Panc1 (cell line): Measurements from ENCODE around the gene CEP192. TPM values are rescaled to one million over a fixed set of nuclear protein-coding genes. Genes with fewer than 3 reads are reported as not detected.

ENCODE experiments used
- ATAC-seq: fragments of 200-7000 bp; cut with Tn5 transposase; 2 replicates; pipeline ENCODE4 v1.9.1; 2020; ENCODE audit warnings: mild to moderate bottlenecking, moderate library complexity
- BruUV-seq: library from RNA; stranded (reverse); fragments of 400-500 nt; replicated peaks from 2 replicates; lab custom pipeline; 2021; lab: Mats Ljungman, UMichigan
- CTCF ChIA-PET: fragments of 300-600 bp; sonication (Branson Sonifier 250); formaldehyde crosslinking; loops from one replicate; lab custom pipeline; 2022; ENCODE audit warnings: antibody characterized with exemption; lab: Charles Lee
- POLR2A ChIA-PET: fragments of 300-600 bp; sonication (Branson Sonifier 250); formaldehyde crosslinking; loops from one replicate; lab custom pipeline; 2022; ENCODE audit warnings: antibody characterized with exemption; lab: Charles Lee
- DNase-seq: peaks from one replicate; pipeline ENCODE4 v3.0.0-alpha.2; 2010; ENCODE audit warnings: low read depth, low spot score
- H3K27ac ChIP-seq: 2 replicates; pipeline ENCODE4 v1.5.1; 2011; ENCODE audit warnings: mild to moderate bottlenecking, low read length, inconsistent platforms
- H3K27me3 ChIP-seq: fragments of 200-500 bp; sonication (Bioruptor generic); 2 replicates; pipeline ENCODE4 v1.6.0; 2014; ENCODE audit warnings: low read length, inconsistent platforms; ENCODE audit not compliant: control insufficient read depth, insufficient read depth
- H3K36me3 ChIP-seq: fragments of 200-500 bp; sonication (Bioruptor generic); 2 replicates; pipeline ENCODE4 v1.5.1; 2014; ENCODE audit warnings: inconsistent platforms, mild to moderate bottlenecking, low read length, moderate library complexity; ENCODE audit not compliant: control insufficient read depth, insufficient read depth
- H3K4me1 ChIP-seq: 2 replicates; pipeline ENCODE4 v1.5.1; 2011; ENCODE audit warnings: inconsistent platforms, mild to moderate bottlenecking, low read length, moderate library complexity; ENCODE audit not compliant: control insufficient read depth, insufficient read depth
- H3K4me3 ChIP-seq, 2 experiments: 2 replicates each; pipeline ENCODE4 v1.5.1; 2011 to 2012; ENCODE audit warnings: low read depth in 2 of 2, low read length in 2 of 2, mild to moderate bottlenecking in 2 of 2, inconsistent platforms in 1 of 2, moderate library complexity in 1 of 2
- H3K9me3 ChIP-seq: fragments of 200-500 bp; sonication (Bioruptor generic); 2 replicates; pipeline ENCODE4 v1.5.1; 2014; ENCODE audit warnings: low read depth, mild to moderate bottlenecking, inconsistent platforms, low read length, moderate library complexity; ENCODE audit not compliant: control insufficient read depth, insufficient read depth
- CTCF ChIP-seq: fragments of 450-650 bp; IDR thresholded peaks from 2 replicates; pipeline ENCODE4 v1.5.1; 2017; ENCODE audit warnings: mild to moderate bottlenecking
- POLR2AphosphoS5 ChIP-seq: IDR thresholded peaks from 2 replicates; pipeline ENCODE4 v1.6.1; 2012; ENCODE audit warnings: mild to moderate bottlenecking, low read depth, low read length, moderate library complexity
- REST ChIP-seq, 2 experiments: IDR thresholded peaks; 2 replicates each; pipeline ENCODE4 v1.6.1; 2011 to 2012; ENCODE audit warnings: low read depth in 2 of 2, control low read depth in 1 of 2, low read length in 1 of 2, mild to moderate bottlenecking in 1 of 2, moderate library complexity in 1 of 2; ENCODE audit not compliant: insufficient read depth in 1 of 2
- SIN3A ChIP-seq: IDR thresholded peaks from 2 replicates; pipeline ENCODE4 v1.6.1; 2012; ENCODE audit warnings: low read depth, mild to moderate bottlenecking, low read length, moderate library complexity, borderline replicate concordance; ENCODE audit not compliant: insufficient read depth
- TCF7L2 ChIP-seq: IDR thresholded peaks from 2 replicates; pipeline ENCODE4 v1.6.1; 2011; ENCODE audit warnings: mild to moderate bottlenecking, low read depth, low read length, inconsistent platforms
- in situ Hi-C: cut with HindIII; loops from 2 replicates; pipeline ENCODE4 v1.10.0; 2016; ENCODE audit warnings: low sequenced_read_pairs, low pct_unique_long_range_greater_than_20kb
- intact Hi-C: fragments of 100-400 bp; cut with micrococcal nuclease; formaldehyde crosslinking; loops from one replicate; pipeline ENCODE4 v1.10.0; 2022; ENCODE audit not compliant: unreplicated experiment
- total RNA-seq: library from RNA; stranded (reverse); gene quantifications from one replicate; pipeline ENCODE4 v1.2.1, GENCODE V29; 2021; ENCODE audit not compliant: unreplicated experiment

The CEP192 gene
- total RNA-seq, 1 experiment from 2014 or later = 27.2 TPM

GRCh38 chr18:12946549-12947284, 44.4 kb upstream of the CEP192 start:
- POLR2A ChIA-PET = no interaction called here
- TF ChIP-seq SIN3A (no peak), POLR2AphosphoS5 (no peak), CTCF (no peak), REST (IDR thresholded peaks at IDR 0.05; ENCODE audit: insufficient read depth in 1 of 2, low read depth in 2 of 2, low read length in 1 of 2) (no peak), TCF7L2 (no peak)
- BruUV-seq = no TSS peak
- ATAC-seq (no peak), DNase-seq (no peak)
- Histone ChIP-seq H3K27me3 (no peaks in the 10 kb centered on the region), H3K36me3 (no peaks in the 10 kb centered on the region; the same call in 1 of the 2 replicates), H3K4me1 (peaks cover 27% of the 10 kb centered on the region), H3K9me3 (no peaks in the 10 kb centered on the region), H3K4me3 (peak overlapping the region; percentile 74 to 87), H3K27ac (peak overlapping the region; percentile 93)
- in situ Hi-C loops = no loop called here
- intact Hi-C loops = no loop called here
- CTCF ChIA-PET = no interaction called here

- Histone ChIP-seq H3K4me3 (peak within 1 kb of the TSS; percentile 74 to 87), H3K4me1 (peaks cover 27% of the 10 kb centered on the region), H3K36me3 (peaks cover 2% of the 10 kb centered on the region), H3K9me3 (no peaks in the 10 kb centered on the region), H3K27ac (peak within 1 kb of the TSS; percentile 93), H3K27me3 (no peaks in the 10 kb centered on the region)
- ChIA-PET CTCF (no interaction called here), POLR2A (interaction anchor here (0.6 to 0.7 kb wide), 3 partner anchors 43 to 691 kb away, joined by 3 to 15 read pairs (median 4); no protein-coding TSS in a partner anchor)
- DNase-seq = peak; percentile 50
- no peak for TF ChIP-seq POLR2AphosphoS5
- no peak for TF ChIP-seq SIN3A
- in situ Hi-C loops = no loop called here
- peak; percentile 94 for ATAC-seq
- intact Hi-C loops = no loop called here
- TSS peak; percentile 97 for BruUV-seq
These were observed 43.7 kb upstream of the CEP192 start, which contains the start of gene SEH1L for GRCh38 chr18:12947285-12948049. TSS of gene SEH1L (plus strand) at chr18:12948011. CDS start at chr18:12948122, 111 bp downstream.
